GM12873 (cell line): Measurements from ENCODE around the gene CACNA1C.

Experiments
- CTCF ChIP-seq: IDR thresholded peaks from 2 replicates; pipeline ENCODE4 v1.5.1; 2012; ENCODE audit warnings: low read depth, mild to moderate bottlenecking, moderate library complexity, low read length, control low read depth; ENCODE audit not compliant: insufficient read depth; ENCODE audit errors: missing control alignments

CACNA1C gene

DNA sequence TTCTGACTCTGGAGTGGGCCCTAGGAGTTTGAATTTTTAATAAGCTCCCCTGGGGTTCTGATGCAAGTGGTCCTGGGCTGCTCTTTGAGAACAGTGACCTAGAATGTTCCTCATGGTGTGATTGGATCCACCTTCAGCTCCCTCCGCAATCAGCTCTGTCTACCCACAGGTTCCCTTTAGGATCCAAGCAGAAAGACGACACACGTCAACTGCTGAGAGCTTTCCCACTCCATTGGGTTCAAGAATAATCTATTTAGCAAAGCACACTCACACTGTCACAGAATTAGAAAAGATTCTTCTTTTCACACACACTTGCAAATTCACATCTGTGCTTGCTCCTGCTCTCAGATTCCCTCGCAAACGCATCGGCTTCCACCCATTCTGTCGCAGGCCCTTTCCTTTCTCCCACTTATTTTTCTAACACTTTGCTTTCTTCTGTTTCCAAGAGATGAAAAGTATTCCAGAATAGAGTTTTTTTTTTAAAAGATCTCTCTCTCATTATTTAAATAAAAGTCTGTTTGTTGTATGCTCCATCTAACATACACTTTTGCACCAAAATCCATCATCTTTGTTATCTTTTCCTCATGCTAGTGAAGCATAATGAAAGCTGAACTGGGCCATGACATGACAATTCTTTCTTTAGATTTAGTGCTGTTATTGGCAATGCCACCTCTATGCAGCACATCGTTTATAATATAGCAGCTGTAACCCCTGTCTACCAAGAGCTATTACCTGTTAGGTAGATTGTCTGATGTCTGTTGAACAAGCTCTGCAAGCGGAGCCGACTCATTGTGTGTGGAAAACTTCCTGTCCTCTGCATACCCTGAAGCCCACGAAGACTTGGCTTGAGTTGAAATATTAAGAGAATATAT, 73.1 kb downstream of the CACNA1C start:
- TF ChIP-seq CTCF = no peak

DNA sequence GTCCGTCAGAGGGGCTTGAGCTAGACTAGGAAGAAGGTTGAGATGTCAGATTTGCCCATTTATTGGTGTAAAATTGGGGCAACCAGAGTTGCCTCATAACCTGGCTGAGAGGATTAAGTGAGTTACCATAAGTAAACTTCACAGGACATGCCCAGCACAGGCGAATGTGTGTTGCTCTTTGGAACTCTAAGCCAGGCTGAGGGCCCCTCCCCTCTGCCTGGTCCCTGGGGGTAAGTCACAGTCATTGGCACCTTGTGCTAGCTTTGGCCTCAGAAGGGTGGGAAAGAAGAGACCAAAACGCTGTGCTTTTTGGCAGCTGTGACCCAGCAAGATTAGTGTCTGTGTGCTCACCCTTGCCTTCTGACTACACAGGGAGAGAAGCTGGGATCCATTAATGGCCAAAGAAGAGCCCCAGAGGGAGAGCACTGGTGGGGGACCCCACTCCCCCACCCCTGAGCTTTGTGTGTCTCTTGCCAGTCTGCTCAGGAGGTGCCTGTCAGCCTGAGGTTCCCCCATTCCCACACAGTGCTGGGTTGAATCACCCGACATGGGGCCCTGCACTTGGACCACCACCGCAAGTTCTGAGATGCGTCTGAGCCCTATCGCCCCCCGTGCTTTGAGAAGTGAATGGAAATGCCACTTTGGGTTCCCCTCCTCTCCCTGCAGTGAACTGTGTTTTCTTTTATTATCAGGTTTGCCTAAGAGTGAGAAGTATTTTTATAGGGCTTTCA, 74.1 kb downstream of the CACNA1C start:
- no peak for TF ChIP-seq CTCF

- TF ChIP-seq CTCF = no peak
Measured at GRCh38 chr12:2129076-2129475, 76.3 kb downstream of the CACNA1C start.

GRCh38 chr12:2136901-2137300, 84.1 kb downstream of the CACNA1C start:
- TF ChIP-seq CTCF = no peak

DNA sequence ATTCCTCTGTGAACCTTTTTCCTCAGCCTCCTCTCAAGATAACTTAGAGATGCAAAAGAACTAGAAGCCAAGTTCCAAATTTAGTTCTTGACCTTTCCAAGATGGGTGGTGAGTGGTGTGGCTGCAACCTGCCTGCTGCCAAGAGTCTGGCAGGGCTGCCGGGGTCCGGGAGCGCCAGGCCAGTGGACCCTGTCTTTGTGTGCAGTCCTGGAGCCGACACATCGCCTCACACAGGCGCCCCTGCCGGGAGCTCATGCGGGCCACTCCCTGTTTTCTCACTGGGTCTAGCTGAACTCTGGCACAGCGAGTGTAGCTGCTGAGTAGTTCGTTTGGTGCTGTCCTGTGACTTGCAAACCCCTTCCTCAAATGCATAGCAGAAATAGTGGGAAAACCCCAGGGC, 84.9 kb downstream of the CACNA1C start:
- no peak for TF ChIP-seq CTCF

DNA sequence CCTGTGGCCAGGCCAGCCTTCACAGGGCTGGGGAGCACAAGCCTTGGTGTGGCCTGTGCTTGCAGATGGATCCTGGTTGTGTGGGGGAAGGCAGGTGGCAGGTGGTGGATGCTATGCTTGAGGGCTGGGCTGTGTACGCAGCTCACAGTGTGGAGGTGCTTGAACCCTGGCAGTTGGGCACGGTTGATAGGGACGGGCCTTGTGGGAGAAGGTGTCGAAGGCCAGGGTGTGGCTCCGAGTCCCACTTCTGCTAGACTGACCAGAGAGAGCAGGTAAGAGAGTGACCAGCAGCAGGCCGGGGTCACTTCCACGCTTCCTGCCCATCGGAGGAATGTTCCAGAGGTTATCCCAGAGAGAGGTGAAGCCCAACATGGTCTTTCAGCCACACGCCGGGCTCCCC, 85.5 kb downstream of the CACNA1C start:
- TF ChIP-seq CTCF = no peak

DNA sequence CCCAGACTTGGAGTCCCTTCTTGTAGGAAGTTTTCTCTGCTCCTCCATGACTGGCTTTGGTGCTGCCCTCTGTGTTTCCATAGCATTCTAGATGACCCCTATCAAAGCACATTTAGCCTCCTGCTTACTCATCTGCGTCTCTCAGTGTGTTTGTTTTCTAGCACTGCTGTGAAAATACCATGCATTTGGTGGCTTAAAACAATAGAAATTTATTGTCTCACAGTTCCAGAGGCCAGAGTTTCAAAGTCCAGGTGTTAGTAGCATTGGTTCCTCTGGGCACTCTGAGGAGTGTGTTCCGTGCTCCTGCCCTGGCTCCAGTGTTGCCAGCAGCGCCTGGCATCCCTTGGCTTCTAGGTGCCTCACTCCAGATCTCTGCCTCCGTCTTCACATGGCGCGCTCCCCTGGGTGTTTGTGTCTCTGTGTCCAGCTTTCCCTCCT, 86.1 kb downstream of the CACNA1C start:
- no peak for TF ChIP-seq CTCF
